Activated CD4-positive, alpha-beta T cell treated with anti-CD3 and anti-CD28 coated beads for 4 hours (primary cell): ENCODE data around the gene NIPAL1.

ENCODE experiments used
- DNase-seq, 2 donors: peaks; one replicate each; pipeline ENCODE4 v3.0.0-alpha.2; 2020

Gene NIPAL1

DNA sequence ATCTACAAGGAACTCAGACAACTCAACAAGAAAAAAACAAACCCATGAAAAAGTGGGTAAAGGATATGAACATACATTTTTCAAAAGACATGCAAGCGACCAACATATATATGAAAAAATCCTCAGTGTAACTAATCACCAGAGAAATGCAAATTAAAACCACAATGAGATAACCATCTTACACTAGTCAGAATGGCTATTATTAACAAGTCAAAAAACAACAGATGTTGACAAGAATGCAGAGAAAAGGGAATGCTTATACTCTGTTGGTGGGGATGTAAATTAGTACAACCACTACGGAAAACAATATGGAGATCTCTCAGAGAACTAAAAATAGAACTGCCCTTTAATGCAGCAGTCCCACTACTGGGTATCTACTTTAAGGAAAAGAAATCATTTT, 12.1 kb downstream of the NIPAL1 start:
- no peak for DNase-seq

DNA sequence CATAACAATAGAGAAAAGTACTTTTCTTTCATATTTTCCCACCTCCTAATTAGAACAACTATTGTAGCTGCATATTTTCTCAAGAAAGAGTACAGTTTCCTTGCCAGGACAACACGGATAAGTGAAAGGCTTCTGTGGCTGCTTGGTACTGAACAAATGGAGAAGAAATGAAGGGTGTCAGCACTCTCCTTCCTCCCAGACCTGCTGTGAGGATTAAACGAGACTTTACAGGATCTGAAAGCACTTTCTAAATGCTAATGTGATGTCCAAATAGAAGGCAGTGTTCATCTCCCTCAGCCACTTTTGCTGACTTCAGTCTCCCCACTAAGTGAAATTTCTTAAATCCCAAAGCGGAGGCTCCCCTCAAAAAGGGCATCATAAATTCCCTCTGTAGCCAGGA, 13.9 kb downstream of the NIPAL1 start:
- no peak for DNase-seq

DNA sequence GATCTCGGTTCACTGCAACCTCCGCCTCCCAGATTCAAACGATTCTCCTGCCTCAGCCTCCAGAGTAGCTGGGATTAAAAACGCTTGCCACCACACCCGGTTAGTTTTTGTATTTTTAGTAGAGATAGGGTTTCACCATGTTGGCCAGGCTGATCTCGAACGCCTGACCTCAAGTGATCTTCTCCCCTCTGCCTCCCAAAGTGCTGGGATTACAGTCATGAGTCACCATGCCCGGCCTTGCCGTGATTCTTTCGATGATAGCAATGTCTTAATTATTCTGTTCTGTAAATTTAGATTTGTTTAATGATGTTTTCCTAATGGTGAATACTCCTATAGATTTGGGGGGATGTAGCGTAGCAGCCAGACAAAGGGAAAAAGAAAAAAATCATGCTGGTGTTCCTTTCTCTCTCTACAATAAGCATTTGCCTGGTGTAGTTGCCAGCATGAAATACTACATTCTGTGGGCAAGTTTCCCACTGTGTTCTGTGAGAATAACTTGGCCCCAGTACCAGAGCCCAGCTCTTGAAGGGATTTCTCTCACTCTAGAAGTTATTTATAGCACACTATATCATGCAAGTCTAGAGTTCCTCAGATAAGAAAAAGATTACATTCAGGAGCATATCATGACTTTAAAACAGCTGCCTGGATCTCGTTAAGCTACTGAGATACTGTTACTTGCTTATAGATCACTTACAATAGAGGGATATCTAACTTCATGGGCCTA, 15.4 kb downstream of the NIPAL1 start:
- DNase-seq: no peak

DNA sequence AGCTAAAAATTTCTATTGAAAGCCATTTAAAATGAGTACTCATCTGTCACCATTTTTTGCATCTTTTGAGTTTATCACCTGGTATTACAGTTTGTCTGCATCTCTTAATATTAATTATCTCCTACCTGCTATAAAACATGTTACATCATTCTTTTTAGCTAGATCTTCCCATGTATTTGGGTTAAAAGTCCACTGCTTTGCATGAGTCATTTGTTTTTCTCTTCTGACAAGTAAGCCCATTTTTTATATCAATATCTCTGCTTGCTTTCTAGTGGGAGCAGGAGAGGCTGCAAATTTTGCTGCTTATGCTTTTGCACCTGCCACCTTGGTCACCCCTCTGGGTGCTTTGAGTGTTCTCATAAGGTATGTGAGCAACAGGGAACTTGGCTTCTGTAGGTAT, 16.1 kb downstream of the NIPAL1 start:
- DNase-seq: no peak

DNA sequence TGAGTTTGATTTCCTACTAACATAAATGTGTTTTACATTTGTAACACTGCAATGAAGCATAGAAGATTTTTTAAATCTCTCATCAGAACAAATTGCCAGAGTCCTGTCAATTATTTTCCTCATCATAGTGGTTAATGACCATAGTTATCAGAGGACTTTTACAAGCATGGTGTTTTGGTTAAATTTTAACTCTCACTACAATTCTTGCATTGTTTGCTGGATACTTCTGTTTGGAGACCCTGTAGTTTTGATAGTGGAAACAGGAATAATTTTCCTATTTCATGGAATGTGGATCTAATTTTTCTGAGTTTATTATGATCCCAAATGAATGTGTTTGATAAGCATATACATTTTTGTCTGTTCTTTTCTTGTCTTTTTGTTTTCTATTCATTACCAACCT, 16.8 kb downstream of the NIPAL1 start:
- DNase-seq: no peak

DNA sequence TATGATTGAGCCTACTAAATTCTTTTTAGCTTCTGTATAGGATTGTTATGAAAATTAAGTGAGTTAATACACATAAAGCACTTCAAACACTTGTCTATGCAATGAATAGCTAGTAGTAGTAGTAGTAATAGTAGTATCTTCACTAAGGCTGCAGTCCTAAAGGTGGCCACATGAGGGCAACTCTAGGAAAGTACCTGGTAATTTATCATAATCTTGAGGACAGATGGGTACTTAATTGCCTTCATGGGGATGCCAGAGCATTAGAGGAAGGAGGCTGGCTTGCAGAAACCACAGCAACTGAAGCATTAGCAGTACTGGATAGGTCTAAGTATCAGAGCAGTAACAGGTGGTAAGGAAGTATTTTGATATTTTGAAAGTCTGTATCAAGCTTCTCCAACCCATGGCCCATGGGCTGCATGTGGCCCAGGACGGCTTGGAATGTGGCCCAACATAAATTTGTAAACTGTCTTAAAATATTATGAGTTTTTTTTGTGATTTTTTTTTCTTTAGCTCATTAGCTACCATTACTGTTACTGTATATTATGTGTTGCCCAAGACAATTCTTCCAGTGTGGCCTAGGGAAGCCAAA, 17.3 kb downstream of the NIPAL1 start:
- DNase-seq: peak; percentile 50 to 73

DNA sequence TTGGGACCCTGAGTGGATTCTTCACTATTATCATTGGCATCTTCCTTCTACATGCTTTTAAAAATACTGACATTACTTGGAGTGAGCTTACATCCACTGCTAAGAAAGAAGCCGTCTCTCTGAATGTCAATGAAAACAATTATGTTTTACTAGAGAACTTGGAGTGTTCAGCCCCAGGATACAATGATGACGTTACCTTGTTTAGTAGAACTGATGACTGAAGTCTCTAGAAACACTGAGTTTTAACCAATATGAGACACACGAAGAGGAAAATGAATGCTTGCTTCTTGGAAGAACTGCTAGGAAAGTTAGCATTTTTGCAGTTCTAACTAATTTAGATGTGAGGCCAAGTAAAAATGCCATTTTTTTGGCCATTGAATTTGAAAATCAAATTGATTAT, 19.4 kb downstream of the NIPAL1 start:
- no peak for DNase-seq

DNA sequence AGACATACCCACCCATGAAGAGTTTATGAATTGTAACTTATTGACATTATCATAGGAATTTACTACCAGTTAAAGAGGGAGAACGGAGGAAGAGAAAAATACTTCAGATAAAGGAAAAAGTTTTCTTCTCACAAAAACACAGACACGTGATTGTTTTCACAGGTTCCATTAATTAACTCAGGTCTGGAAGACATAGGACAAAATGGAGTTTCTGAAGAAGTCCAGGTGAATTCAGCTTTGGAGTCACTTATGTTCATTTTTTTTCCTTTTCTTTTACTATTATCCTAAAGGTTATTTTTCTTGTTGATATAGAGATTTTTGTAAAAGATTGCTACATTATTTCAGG, 20.5 kb downstream of the NIPAL1 start:
- DNase-seq: no peak

DNA sequence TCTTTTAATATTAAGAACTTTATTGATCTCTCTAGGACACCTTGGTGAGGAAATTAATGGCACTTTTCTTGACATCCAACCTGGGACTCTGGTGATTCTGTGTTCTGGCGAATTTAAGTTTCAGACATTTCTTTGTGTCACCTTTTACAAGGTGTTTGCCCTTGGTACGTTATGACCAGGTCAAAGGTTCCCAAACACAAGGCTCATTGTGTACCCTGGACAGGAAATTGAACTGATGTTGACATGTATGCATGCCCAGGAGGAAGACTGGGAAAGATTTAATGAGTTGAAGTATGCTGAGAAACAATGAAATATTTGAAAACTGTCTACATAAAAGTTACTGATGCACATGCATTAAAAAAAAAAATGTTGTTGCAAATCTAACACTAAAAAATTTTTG, 22.1 kb downstream of the NIPAL1 start:
- no peak for DNase-seq

DNA sequence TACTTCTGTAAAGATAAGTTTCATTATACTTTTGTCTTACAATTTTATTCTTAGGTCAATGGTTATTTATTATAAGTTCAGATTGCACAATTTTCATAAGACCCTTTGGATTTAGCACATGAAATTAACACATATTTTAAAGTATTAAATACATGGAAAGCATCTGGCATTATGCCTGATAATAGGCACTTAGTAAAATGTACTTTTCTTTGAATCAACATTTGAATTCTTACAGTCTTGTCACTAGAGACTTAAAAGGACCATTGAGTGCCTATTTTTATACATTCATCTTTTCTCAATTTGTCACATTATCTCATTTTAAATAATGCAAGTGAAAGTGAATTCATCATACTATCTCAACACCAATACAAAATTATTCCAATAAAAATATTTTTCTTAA, 23.0 kb downstream of the NIPAL1 start:
- no peak for DNase-seq

DNA sequence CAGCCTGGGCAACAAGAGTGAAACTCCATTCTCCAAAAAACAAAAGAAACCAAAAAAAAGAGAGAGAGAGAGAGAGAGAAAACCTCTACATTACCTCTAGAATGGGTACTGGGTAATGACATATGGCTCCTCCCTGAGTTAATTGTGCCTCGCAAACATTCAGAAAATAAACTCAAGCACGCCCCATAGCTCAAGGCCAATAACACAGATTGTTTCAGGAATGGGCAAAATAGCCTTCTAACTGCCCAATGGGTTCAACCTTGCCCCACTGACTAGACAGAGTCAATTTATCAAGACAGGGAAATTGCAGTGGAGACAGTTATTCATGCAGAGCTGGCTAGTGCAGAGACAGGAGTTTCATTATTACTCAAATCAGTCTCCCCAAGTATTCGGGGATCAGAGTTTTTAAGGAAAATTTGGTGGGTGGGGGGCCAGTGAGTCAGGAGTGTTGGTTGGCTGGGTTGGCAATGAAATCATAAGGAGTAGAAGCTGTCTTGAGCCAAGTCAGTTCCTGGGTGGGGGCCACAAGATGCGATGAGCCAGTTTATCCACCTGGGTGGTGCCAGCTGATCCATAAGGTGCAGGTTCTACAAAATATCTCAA, 25.1 kb downstream of the NIPAL1 start:
- DNase-seq: peak in 1 of 2 donors; percentile 9

DNA sequence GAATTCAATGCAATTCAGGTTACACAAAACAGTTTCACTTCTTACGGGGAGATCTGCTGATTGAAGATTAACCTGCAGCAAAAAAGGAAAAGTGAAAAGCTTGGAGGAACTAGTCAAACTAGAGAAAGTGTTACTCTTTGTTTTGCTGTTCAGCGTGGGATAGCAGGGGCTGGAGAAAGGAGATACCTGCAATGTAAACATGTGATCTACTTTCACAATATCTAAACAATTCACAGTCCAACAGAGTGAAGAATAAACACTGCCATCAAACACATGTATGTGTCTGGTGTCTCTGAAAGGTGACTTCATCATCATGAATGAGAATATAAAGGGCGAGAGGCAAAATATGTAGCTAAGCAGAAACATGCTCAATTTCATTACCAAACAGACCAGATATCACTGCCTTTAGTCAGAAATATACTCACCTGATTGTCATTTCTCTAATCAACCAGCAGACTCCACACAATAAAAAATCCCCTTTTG, 26.4 kb downstream of the NIPAL1 start:
- DNase-seq: no peak

DNA sequence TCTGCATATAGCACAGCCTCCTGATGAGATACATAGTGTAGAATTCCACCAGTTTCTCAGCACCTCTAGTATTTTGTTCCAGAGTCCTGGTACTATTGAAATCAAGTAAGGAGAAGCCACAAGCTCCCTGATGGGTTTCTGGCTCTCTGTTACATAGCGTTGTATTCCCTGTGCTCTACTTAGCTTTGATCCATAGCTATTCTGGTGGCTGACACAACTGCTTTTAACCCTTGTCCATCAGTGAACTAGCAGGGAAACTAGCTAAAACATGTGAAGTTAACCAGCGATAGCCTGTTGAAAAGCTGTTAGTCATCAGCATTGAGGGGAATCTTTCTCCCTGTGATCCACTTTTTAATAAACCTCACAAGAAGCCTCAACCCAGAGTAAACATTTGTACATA, 26.9 kb downstream of the NIPAL1 start:
- no peak for DNase-seq

DNA sequence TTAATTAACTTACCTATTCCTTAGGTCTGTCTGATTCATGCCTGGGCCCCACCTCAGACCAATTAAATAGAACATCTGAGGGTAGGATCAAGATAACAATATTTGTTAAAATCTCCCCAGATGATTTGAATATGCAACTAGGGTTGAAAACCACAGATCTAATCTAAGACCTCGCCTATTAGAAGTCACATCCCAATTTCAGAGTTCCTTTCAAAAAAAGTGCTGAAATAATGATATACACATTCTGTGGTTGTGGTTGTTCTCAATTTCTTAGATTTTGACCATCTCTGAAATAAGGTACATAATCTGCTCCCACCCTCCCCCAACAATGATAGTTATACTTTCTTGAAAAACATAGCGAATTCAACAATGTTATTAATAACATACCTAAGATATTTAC, 27.7 kb downstream of the NIPAL1 start:
- DNase-seq: no peak

DNA sequence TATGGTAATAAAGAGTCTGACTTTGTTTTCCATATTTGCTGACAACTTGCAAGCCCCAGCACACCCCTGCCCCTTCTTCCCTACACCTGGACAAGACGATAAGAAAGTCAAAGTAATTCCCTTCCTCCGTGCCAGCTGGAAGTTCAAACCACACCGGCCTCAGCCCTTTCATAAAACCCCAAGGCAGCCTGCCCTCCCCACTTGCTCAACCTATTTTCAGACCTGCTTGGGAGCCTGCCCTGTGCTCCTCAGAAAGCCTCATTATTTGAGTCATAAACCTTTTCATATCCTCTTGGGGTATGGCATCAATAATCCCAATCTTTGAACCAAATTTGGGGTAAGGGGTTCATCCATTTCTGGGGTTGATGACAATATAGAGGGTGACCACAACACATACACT, 29.5 kb downstream of the NIPAL1 start:
- no peak for DNase-seq

DNA sequence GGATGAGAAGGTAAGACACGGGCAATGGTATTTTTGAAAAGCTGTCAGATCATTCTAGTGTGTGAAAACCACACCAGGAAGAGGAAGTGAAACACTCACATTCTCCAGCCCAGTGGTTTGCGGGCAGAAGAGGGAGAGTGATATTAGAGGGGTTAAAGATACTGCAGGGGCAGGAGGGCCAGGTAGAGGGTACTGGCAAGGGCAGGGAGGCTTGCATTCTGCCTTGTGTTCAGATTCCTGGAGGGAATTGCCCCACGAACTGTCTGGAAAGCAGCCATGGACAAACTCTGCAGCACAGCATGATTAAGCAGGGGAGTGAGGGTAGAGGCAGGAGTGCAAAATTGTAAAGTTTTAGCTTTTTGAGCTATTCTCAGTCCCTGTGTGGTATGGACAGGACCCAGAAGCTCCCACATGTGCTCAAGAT, 30.9 kb downstream of the NIPAL1 start:
- DNase-seq: peak; percentile 61 to 66

DNA sequence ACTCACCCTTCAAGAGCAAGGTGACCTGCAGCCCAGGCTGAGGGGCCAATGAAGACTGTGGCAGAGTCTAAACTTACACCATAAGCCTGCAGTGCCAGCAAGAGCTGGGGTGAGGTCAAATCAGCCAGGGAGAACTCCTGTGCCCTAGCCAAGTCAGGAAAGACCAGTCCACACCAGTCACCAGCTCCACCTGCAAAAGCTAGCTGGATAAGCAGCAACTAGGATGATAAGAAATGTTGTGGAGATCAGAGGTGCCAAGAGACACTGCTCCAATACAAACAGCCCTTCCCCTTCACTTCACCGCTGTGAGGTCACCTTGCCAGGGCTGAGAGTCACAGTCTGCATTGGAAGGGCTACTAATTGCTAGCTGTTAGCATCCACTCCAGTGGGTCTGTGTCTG, 31.3 kb downstream of the NIPAL1 start:
- no peak for DNase-seq

DNA sequence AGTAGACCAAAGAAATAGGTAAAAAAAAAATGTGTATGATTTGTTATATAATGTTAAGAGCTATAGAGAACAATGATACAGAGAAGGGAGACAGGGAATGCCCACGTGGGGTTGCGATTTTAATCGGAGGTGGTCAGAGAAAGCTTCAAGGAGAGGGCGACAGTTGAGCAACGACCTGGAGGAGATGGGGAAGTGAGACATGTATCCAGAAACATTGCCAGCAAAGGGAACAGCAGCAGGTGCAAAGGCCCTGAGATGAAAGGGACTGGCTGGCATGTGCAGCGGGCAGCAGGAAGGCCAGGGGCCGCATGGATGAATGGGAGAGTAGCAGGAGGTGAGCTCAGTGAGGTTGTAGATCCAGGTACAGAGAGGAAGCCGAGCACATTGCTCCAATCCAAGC, 32.9 kb downstream of the NIPAL1 start:
- DNase-seq: no peak

DNA sequence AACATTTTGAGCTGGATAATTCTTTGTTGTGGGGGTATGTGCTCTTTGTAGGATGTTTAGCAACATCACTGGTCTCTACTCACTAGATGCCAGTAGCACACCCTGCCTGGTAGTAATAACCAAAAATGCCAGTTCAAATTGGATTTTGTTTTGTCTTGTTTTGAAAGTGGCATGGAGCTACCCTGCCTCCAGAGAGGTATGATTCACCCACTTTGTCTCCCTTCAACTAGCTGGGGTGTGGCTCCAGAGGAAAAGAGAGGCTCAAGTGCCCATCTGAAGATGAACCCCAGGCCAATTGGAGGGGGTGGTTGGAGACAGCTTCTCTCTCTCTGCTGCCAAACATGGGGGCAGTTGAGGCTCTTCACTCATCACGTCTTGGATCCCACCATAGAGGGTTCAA, 34.5 kb downstream of the NIPAL1 start:
- DNase-seq: no peak

DNA sequence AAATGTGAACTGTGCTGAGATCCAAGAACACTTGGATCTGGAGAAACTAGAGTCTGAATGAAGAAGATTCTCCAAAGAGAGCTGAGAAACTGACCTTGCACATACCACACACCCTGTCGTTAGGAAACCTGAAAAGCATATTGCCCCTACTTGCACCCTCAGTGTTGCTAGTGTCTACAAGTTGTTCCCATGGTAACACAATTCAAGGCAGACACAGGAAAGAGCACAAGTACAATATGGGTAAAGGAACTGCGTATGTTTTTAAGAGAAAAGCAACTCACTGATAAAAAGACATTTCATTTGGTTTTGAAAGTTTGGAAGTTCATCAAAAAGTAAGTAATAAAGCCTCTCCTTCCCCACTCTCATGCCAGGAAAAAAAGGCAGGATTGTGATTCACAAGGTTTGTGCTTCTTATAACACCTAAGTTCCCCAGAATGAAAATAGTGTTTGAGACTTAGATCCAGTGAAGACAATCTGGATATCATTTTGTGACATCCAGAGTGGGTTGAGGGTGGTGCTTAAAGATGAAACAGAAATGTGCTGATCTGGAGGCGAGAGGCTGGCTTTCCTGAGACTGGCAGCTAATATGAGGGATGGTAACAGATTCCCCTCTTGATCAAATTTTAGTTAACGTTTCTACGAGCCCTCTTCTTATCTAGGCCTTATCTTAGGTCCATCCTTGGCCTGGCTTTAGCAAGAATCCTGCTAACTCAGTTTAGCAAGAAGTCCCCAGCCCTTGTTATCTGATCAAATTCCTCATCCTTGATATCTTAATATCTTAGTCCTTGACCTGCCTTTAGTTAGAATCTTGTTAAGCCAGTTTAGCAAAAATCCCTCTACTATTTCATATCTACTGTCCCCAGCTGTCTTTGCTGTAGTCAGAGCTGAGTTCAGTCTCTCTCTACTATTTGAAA, 42.3 kb downstream of the NIPAL1 start:
- DNase-seq: no peak

DNA sequence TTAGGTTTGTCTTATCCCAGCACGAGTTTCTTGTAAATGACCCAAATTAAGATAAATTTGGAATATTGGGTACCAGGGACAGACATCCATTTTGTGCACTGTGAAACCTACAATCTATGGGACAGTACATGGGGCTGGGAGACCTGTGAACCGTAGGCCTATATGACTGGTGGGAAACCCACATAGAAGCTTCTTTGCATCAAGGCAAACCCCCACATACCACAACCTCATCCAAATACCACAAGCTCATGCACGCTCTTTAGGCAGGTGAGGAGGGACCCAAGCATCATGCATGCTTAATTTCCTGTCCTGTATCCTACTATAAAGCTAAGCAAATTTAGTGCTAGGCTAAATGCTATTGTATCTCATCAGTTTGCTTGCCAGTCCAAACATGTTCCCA, 47.8 kb downstream of the NIPAL1 start:
- no peak for DNase-seq

DNA sequence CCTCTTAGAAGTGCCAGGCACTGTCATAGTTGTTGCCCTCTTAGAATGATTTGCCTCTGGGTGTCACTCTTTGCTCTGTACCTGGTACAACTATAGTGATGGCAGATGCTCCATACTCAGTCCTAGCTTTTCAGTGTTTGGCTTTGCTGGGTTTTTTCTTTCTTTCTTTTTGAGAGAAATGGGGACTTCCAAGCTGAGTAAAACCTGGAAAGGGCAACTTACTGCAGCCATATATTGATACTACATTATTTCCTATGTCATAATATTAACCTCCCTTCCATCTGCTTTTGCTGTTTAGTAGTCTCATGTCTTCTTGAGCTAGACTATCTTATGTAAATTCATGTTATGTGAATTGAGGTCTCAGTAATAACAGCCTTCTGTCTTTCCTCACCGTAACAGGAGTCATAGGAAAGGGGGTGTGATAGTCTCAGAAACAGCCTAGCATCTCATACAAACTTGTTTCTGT, 49.0 kb downstream of the NIPAL1 start:
- DNase-seq: no peak

DNA sequence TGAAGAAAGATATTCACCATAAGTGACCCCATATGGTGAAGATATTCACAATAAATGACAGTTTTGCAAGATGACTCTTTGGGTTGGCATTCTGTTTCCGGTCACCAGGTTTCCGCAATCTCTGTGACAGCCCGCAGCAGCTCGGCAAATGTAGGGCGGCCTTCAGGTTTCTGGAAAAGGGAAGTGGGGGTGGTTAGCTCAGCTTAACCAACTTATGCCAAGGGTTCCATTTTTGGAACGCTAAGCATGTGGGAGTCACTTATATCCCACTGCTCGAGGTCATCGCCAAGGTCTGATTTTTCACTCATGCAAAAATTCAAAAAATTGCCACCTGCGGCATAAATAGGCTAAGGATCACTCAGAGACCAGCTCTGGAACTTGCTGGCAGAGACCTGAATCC, 51.0 kb downstream of the NIPAL1 start:
- DNase-seq: no peak
